Nasal cavity respiratory epithelium epithelial cell of viscerocranial mucosa (primary cell): ENCODE data around the gene PAK1. TPM values are rescaled to one million over a fixed set of nuclear protein-coding genes. Genes with fewer than 3 reads are reported as not detected.

Experiments used
- total RNA-seq: library from RNA; depleted of rRNA; stranded (reverse); fragments of >200 nt; gene quantifications from 2 replicates; pipeline ENCODE4 v1.2.3, GENCODE V29; 2014

PAK1 gene
- total RNA-seq: 50.3 and 56.7 TPM in 2 replicates

DNA sequence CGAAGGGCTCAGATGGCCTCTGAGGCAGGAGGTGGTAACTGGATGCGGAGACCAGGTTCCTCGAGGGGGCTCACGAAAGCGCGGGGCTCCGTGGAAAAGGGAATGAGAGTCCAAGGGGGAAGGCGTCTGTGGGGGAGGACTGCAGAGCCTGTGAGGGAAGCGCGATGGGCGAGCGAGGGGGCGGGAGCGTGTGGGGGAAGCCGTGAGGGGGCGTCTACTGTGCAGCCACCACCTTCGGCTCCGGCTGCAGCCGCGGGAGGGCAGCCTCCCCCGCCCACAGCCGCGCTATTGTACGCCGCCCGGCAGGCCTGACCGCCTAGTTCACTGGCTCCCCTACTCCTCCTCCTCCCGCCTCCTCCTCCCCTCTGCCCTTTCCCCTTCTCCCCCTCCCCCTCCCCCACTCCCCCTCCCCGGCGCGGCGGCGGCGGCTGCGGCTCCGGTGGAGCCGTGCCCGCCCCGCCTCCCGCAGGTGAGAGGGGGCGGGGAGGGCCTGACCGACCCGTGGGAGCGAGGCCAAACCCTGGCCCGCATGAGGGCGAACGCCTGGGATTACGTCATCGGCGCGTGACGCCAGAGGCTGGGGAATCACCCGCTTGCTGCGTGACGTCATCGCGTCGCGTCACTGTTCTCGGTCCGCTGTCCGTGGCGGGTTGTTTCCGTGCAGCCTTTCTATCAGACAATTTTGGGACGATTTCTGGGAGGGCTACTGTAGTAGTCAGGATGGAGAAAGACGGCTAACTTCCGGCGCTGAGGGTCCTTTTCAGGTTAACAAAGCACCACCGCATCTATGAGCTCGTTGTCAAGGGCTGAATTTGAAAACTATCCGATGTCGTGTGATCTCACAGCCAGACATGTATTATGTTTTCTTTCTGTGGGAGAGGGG, at the start of gene PAK1:
TSS of gene PAK1 (minus strand) at position 294 of the 883 bp plus-strand sequence. CDS start 81,574 bp downstream, outside the sequence.

DNA sequence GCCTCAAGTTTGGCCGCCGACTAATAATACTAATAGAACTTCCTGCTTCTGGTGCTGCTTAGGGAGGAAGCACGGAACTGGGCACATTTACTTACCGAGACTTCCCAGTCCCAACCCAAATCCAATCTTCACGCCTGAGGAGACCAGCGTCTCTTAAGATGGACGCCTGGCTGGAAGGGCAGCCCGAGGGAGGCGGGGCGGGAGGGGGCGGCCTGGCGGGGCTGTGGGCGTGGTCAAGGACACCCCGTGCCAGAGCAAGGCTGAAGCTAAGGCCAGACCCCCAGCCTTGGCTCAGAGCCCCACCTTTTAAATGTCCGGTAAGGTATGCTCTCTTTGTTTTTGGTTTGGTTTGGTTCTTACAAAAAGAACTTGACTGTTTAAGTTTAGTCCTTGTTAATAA, 172.4 kb downstream of the PAK1 start, which contains the start of gene GDPD4:
TSS of gene GDPD4 (minus strand) at position 177 of the 400 bp plus-strand sequence. CDS start 16,549 bp downstream, outside the sequence.

Other genes with a start within 250 kb of the PAK1 start
- gene GDPD4, start 172.4 kb downstream of the PAK1 start, total RNA-seq: not detected in 2 replicates
- gene AQP11, start 115.9 kb upstream of the PAK1 start, total RNA-seq: 0.34 and 0.43 TPM in 2 replicates
- 130 and 233 TPM in 2 replicates for gene CLNS1A, start 163.7 kb upstream of the PAK1 start, total RNA-seq